GM20431 (cell line): ENCODE results near the gene LRRC14B.

ENCODE experiments used
- in situ Hi-C: fragments of 300-500 bp; cut with MseI, MboI; formaldehyde crosslinking; loops from one replicate; pipeline ENCODE4 v1.15.0; 2020; ENCODE audit warnings: low sequenced_read_pairs; ENCODE audit not compliant: unreplicated experiment

LRRC14B gene

GRCh38 chr5:172841-173251, 18.4 kb upstream of the LRRC14B start:
- in situ Hi-C loops = no loop called here

- in situ Hi-C loops = no loop called here
Observed at GRCh38 chr5:173392-174290, 17.7 kb upstream of the LRRC14B start.

GRCh38 chr5:174291-174600, 17.0 kb upstream of the LRRC14B start:
- in situ Hi-C loops = no loop called here

GRCh38 chr5:174876-175465, 16.3 kb upstream of the LRRC14B start:
- in situ Hi-C loops = no loop called here

- in situ Hi-C loops = no loop called here
Observed at GRCh38 chr5:176296-176823, 14.9 kb upstream of the LRRC14B start.

- in situ Hi-C loops = no loop called here
Observed at GRCh38 chr5:178110-178509, 13.2 kb upstream of the LRRC14B start.

- in situ Hi-C loops = no loop called here
Observed at GRCh38 chr5:179401-179800, 11.9 kb upstream of the LRRC14B start.

GRCh38 chr5:180286-180918, 10.9 kb upstream of the LRRC14B start:
- in situ Hi-C loops = no loop called here

- in situ Hi-C loops = no loop called here
Observed at GRCh38 chr5:181160-181559, 10.1 kb upstream of the LRRC14B start.

GRCh38 chr5:181566-181965, 9.7 kb upstream of the LRRC14B start:
- in situ Hi-C loops = no loop called here

GRCh38 chr5:182126-182525, 9.2 kb upstream of the LRRC14B start:
- in situ Hi-C loops = no loop called here

- in situ Hi-C loops = no loop called here
Observed at GRCh38 chr5:184471-184870, 6.8 kb upstream of the LRRC14B start.

GRCh38 chr5:185095-186070, 5.9 kb upstream of the LRRC14B start:
- in situ Hi-C loops = no loop called here

GRCh38 chr5:186091-187041, 4.9 kb upstream of the LRRC14B start:
- in situ Hi-C loops = no loop called here

- in situ Hi-C loops = no loop called here
Observed at GRCh38 chr5:187042-187431, 4.3 kb upstream of the LRRC14B start.

GRCh38 chr5:187617-188451, 3.5 kb upstream of the LRRC14B start:
- in situ Hi-C loops = no loop called here

- in situ Hi-C loops = no loop called here
Observed at GRCh38 chr5:188488-189481, 2.5 kb upstream of the LRRC14B start.
